ENCODE data around the gene ZFP36.
"Not testable (repeated sequence)": the region's sequence is repeated elsewhere in the genome, so short reads cannot be mapped to it uniquely, and the experiment has no call there.

ZFP36 gene

GRCh38 chr19:39406656-39407409 is at the start of gene ZFP36:
Gene ZFP36, plus strand, starts transcription at chr19:39406847. Its CDS starts 58 bp downstream, at chr19:39406905.
- peak; percentile 80 to 88 (median 84) for DNase-seq

GRCh38 chr19:39359026-39359425 is 47.6 kb upstream of the ZFP36 start:
- no peak for DNase-seq

- DNase-seq: no peak
Observed at GRCh38 chr19:39360599-39360998, 46.0 kb upstream of the ZFP36 start.

GRCh38 chr19:39362682-39363657 is 43.7 kb upstream of the ZFP36 start:
- no peak for DNase-seq

GRCh38 chr19:39363901-39364457 is 42.7 kb upstream of the ZFP36 start:
- no peak for DNase-seq

GRCh38 chr19:39365531-39365930 is 41.1 kb upstream of the ZFP36 start:
- DNase-seq: no peak

GRCh38 chr19:39369200-39369599 is 37.4 kb upstream of the ZFP36 start:
- DNase-seq: no peak

- no peak for DNase-seq
Observed at GRCh38 chr19:39370735-39371134, 35.9 kb upstream of the ZFP36 start.

GRCh38 chr19:39372047-39372802 is 34.4 kb upstream of the ZFP36 start:
- DNase-seq: no peak

GRCh38 chr19:39372941-39373340 is 33.7 kb upstream of the ZFP36 start:
- DNase-seq: no peak

- no peak for DNase-seq
Observed at GRCh38 chr19:39375929-39376328, 30.7 kb upstream of the ZFP36 start.

- DNase-seq: no peak
Observed at GRCh38 chr19:39377373-39378362, 29.0 kb upstream of the ZFP36 start.

GRCh38 chr19:39379366-39379765 is 27.3 kb upstream of the ZFP36 start:
- not testable (repeated sequence) for DNase-seq

GRCh38 chr19:39379865-39380396 is 26.7 kb upstream of the ZFP36 start:
- DNase-seq: no peak

- DNase-seq: no peak
Observed at GRCh38 chr19:39380521-39381502, 25.8 kb upstream of the ZFP36 start.

- DNase-seq: no peak
Observed at GRCh38 chr19:39381910-39382611, 24.6 kb upstream of the ZFP36 start.

- no peak for DNase-seq
Observed at GRCh38 chr19:39382991-39383828, 23.4 kb upstream of the ZFP36 start.

Data from activated CD4-positive, CD25-positive, alpha-beta regulatory T cell (primary cell).